Right ventricle myocardium inferior (tissue), 1 donor: Measurements from ENCODE around the gene HYI. TPM values are rescaled to one million over a fixed set of nuclear protein-coding genes. Genes with fewer than 3 reads are reported as not detected.
A peak's percentile ranks its signal among the peaks of the same experiment; 100 is the strongest.

Experiments
- ATAC-seq: fragments of 200-7000 bp; cut with Tn5 transposase; one replicate; pipeline ENCODE4 v1.9.1; 2020; ENCODE audit warnings: mild to moderate bottlenecking, moderate library complexity
- DNase-seq: peaks from one replicate; pipeline ENCODE4 v3.0.0; 2021; ENCODE audit errors: missing footprints
- intact Hi-C: fragments of 100-400 bp; cut with DNase I; formaldehyde crosslinking; loops from one replicate; pipeline ENCODE4 v1.11.0; 2022
- total RNA-seq: library from RNA; stranded (reverse); fragmentation: NEBNext Ultra II Directional; extraction: Animal tissue kit (Norgen Biotek cat#: 25700); gene quantifications from one replicate; pipeline ENCODE4 v1.2.1, GENCODE V29; 2021
- donor health status: DM: no; HTN: yes; CAD: no; lungs with severe emphysema.

The HYI gene
- total RNA-seq, 1 donor from 2014 or later: 20.2 TPM

DNA sequence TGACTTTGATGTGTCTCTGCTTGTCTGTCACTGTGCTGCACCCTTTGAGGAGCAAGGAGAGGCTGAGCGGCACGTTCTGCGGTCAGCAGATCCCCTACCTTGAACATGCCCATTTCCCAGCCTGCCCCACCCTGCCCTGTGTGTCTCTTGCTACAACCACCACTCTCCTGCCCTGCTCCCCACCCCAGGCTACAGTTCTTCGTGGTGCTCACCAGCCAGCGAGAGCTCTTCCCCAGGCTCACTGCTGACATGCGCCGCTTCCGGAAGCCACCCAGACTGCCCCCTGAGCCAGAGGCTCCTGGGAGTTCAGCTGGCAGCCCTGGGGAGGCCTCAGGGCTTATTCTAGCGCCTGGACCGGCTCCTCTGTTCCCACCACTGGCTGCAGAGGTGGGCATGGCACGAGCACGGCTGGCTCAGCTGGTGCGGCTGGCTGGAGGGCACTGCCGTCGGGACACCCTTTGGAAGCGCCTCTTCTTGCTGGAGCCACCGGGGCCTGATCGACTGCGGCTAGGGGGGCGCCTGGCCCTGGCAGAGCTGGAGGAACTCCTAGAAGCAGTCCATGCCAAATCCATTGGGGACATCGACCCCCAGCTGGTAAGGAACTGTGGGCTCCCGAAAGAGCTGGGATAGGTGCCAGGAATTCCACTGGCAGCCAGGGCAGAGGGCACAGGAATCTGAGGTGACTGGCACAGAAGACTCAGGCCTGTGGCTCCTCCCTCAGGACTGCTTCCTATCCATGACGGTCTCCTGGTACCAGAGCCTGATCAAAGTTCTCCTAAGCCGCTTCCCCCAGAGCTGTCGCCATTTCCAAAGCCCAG, 5.6 kb downstream of the HYI start:
- ATAC-seq (peak; percentile 17), DNase-seq (no peak)

DNA sequence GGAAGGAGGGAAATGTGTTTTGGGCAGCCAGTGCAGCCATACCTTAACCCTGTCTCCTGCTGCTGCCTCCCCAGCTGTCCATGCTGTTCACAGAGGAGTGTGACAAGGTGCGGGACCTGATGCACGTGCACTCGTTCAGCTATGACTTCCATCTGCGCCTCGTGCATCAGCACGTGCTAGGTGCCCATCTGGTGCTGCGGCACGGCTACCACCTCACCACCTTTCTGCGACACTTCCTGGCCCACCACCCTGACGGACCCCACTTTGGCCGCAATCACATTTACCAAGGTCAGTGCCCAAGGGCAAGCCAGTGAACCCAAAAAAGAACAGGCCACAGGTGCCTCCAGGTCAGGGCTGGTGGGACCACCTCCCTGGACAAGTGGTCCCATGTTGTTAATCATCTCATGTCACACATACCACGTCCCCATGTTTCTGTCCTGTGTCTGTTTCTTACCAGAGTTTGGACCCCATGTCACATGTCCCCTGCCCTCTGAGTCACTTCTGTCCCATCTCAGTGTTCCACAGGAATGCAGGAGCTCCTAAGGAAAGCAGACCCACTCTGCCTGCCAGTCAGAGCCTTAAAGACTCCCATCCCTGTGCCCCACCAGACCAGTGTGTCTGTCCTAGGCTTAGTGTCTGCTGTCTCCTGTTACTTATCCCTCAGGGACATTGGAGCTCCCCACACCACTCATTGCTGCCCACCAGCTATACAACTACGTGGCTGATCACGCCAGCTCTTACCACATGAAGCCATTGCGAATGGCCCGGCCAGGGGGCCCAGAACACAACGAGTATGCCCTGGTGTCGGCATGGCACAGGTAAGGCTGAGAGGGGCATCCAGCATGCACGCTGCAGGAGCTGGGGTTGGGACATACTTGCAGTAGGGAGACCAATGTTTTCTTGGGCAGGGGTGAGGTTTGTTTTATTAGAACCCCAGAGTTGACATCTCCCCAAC, 6.6 kb downstream of the HYI start:
- ATAC-seq (no peak), DNase-seq (no peak)
- intact Hi-C loops: no loop called here

More for the DNA sequence above, 5.6 kb downstream of the HYI start:
- intact Hi-C loops: no loop called here

DNA sequence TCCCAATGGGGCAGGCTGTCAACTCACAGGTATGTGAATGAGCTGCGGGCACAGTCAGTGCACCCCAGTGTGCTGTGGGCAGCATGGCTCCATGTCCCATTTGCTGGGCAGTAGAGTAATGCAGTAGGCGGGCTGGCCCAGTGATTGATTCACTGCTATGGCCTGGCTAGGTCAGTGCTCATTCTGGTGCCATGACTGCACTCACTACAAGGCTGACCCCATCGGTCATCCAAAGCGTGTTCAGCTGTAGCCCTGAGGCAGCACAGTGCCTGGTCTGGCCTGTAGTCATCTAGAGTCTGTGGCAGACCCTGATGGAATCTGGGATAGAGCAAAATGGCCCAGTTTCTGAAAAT, 7.4 kb downstream of the HYI start:
- ATAC-seq (no peak), DNase-seq (no peak)
- intact Hi-C loops: no loop called here

- intact Hi-C loops: no loop called here
- ATAC-seq (no peak), DNase-seq (no peak)
Measured at GRCh38 chr1:43445606-43446387, 7.9 kb downstream of the HYI start.

DNA sequence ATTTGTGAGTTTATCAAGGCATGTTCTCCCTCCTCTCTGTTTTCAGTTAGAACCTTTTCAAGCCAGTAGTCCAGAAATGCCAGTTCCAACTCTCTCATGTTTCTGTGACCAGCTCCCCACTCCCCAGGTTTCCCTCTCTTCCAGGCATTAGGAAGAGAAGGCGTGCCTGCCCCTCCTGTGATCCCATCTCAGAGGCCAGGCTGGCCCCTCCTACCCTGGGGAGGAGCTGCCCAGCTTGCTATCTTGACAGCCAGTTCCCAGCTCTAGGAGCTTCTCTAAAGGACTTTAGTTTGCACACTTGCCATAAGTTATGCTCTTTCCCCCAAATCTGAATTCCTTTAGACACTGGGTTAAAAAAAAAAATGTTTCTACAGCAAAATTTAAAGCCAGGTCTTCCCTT, 8.9 kb downstream of the HYI start:
- no peak for ATAC-seq
- intact Hi-C loops: no loop called here
- no peak for DNase-seq

GRCh38 chr1:43444151-43444828, 9.4 kb downstream of the HYI start:
- intact Hi-C loops: no loop called here
- no peak for ATAC-seq
- no peak for DNase-seq

DNA sequence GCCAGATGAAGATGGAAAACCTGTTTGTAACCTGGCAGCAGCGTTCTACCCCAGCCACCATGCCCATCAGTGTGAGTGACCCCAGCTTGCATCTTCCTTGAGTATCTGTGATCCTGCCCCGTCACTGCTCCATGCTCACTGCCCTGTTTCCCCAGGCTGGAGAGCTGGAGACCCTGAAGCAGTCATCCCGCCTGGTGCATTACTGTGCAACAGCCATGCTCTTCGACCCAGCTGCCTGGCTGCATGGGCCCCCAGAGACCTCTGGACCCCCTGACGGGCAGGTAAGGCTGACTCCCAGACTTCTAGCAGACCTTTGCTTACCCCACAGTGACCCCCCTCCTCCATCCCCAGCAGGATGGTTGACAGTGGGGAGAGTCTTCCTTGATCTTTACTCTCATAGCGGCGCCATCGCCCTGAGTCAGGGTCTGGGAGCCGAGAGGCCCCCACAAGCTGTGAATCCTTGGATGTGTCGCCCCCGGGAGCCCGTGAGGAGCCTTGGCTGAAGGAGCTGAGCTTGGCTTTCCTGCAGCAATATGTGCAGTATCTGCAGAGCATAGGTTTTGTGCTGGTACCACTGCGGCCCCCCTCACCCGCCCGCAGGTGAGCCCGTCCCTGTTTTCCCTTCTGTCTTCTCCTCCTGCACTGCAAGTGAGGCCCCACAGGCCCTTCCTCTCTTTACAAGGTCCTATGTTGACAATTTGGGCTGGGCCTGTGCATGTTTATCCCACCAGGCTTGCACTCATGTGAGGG, 10.4 kb downstream of the HYI start:
- DNase-seq (no peak), ATAC-seq (no peak)
- intact Hi-C loops: no loop called here

DNA sequence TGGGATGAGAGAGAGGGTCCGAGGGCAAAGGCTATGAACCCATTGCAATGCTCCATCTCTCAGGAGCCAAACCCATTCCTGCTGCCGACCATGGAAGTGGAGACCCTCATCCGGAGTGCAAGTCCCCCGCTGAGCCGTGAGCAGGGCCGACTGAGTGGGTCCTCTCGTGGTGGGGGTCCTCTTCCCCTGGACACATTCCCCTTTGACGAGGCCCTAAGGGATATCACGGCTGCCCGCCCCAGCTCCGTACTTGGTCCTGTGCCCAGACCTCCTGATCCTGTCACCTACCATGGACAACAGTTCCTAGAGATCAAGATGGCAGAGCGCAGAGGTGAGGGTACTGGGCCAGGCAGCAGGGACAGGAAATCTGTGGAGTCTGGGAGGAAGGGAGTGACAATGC, 11.0 kb downstream of the HYI start:
- no peak for DNase-seq

GRCh38 chr1:43441894-43442637, 11.7 kb downstream of the HYI start:
- ATAC-seq (no peak), DNase-seq (no peak)
- intact Hi-C loops: no loop called here

More for the DNA sequence above, 11.0 kb downstream of the HYI start:
- no peak for ATAC-seq
- intact Hi-C loops: no loop called here

DNA sequence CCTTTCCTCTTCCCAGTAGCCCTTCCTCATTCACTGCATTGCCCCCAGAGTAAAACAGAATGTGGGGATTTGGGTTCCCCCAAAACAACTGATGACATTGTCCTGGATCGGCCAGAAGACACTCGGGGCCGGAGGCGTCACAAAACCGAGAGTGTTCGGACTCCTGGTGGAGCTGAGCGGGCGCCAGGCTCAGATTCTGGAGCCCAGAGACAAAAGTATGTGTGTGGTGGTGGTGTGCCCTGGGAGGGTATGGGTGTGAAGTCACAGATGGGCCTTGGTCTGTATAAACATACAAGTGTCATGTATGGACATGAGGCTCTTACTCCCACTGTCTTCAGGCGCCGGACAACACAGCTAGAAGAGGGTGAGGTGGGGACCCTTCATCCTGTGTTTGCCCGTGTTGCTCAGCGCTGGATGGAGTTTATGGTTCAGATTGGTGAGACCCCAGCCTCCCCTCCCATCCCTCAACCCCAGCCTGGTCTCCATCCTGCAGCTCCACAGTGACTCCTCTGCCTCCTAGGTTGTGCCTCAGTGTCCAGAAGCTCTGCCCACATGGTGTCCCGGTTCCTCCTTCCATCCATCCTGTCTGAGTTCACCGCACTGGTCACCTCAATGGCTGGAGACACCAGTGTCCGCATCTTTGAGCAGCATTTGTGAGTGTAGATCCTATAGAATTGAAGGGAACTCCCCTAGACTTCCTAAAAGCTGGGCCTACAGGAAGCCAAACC, 12.4 kb downstream of the HYI start:
- DNase-seq (no peak), ATAC-seq (no peak)
- intact Hi-C loops: no loop called here

DNA sequence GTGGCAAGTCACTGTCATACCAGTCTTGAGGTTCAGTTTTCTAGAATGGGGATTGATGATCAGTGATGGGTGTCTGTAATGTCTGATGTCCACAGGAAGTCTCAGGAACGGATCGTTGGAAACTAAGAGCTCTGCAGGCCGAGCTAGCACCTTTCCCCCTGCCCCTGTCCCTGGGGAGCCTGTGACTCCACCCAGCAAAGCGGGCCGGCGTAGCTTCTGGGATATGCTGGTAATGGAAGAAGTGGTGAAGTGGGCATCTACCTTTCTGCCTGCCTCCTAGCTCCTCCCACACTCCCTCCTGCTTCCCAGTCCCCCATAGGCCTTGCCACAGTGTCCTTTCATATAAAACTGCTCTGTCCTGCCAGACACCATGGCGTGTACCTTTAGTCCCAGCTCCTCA, 13.4 kb downstream of the HYI start:
- DNase-seq (no peak), ATAC-seq (no peak)
- intact Hi-C loops: no loop called here

- no peak for DNase-seq
- intact Hi-C loops: no loop called here
- ATAC-seq: no peak
Measured at GRCh38 chr1:43439781-43440180, 13.9 kb downstream of the HYI start.

GRCh38 chr1:43438953-43439581, 14.7 kb downstream of the HYI start:
- no peak for DNase-seq
- ATAC-seq: no peak
- intact Hi-C loops: no loop called here

DNA sequence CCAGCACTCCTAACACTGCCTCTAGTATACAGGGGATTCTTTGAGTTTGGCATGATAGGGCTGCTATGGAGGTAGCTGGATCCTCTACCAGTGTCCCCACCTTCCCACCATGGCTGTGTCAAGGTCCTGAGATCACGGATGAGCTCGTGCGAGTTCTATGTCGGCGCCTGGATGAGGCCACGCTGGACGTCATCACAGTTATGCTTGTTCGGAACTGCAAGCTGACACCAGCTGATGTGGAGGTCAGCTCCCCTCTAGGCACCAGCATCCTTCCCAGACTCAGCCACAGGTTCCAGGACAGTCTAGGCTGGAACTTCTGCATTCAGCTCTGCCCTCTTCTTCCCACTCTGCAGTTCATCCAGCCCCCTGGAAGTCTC, 15.2 kb downstream of the HYI start:
- intact Hi-C loops: no loop called here
- ATAC-seq (no peak), DNase-seq (no peak)

GRCh38 chr1:43438006-43438405, 15.7 kb downstream of the HYI start:
- DNase-seq (no peak), ATAC-seq (no peak)
- intact Hi-C loops: no loop called here
